ENCODE data around the gene HES3. TPM values are rescaled to one million over a fixed set of nuclear protein-coding genes. Genes with fewer than 3 reads are reported as not detected.

HES3 gene
- total RNA-seq, 1 experiment from 2014 or later, result not detected

GRCh38 chr1:6278263-6278662 lies 34.3 kb downstream of the HES3 start:
- ChIA-PET RAD21 (ENCODE audit: low non-redundant PET in 1 of 2, low total read pairs in 2 of 2, uncharacterized antibody in 2 of 2, unreplicated experiment in 2 of 2) (no interaction called here), POLR2A (no interaction called here), CTCF (no interaction called here)
- Histone ChIP-seq H3K36me3 (ENCODE audit: control insufficient read depth in 1 of 2, insufficient read depth in 2 of 2, low read length in 2 of 2) (no peaks in the 10 kb centered on the region; a peak in 1 of 4 replicates), H3K9me3 (ENCODE audit: control insufficient read depth in 1 of 2, insufficient read depth in 1 of 2, low read depth in 1 of 2, low read length in 2 of 2) (no peaks in the 10 kb centered on the region), H3K27ac (ENCODE audit: low read depth, low read length) (no peak overlapping the region), H3K4me3 (replicated peaks in 1 of 2; ENCODE audit: low read depth in 1 of 2, low read length in 2 of 2) (no peak overlapping the region), H4K20me1 (ENCODE audit: insufficient read depth) (no peaks in the 10 kb centered on the region), H3K27me3 (ENCODE audit: insufficient read depth, low read length) (no peaks in the 10 kb centered on the region), H3K9ac (ENCODE audit: low read length) (no peak overlapping the region), H3K9me2 (ENCODE audit: insufficient read depth) (no peaks in the 10 kb centered on the region), H2AFZ (ENCODE audit: low read depth, low read length, poor library complexity, severe bottlenecking) (no peak overlapping the region), H3K79me2 (ENCODE audit: insufficient read depth, low read length) (no peaks in the 10 kb centered on the region), H3K4me1 (ENCODE audit: control insufficient read depth in 1 of 2, insufficient read depth in 2 of 2, low read length in 2 of 2) (no peaks in the 10 kb centered on the region), H3K4me2 (ENCODE audit: low read length) (no peak overlapping the region)
- ATAC-seq, result no peak
- BruUV-seq (replicated peaks), result no TSS peak
- no peak for TF ChIP-seq SP1 (IDR thresholded peaks at IDR 0.05; ENCODE audit: low read depth)
- TF ChIP-seq ZBTB33 (IDR thresholded peaks at IDR 0.05; ENCODE audit: extremely low read depth, insufficient replicate concordance, low read length), result no peak
- intact Hi-C loops (cut with micrococcal nuclease), result no loop called here
- DNase-seq (ENCODE audit: low read depth, low spot score), result no peak

GRCh38 chr1:6279066-6279465 lies 35.1 kb downstream of the HES3 start:
- H3K4me2 ChIP-seq (ENCODE audit: low read length), result no peak overlapping the region
- ChIA-PET CTCF (no interaction called here), POLR2A (no interaction called here), RAD21 (ENCODE audit: low non-redundant PET in 1 of 2, low total read pairs in 2 of 2, uncharacterized antibody in 2 of 2, unreplicated experiment in 2 of 2) (no interaction called here)
- DNase-seq (ENCODE audit: low read depth, low spot score) (no peak), ATAC-seq (no peak)
- no peaks in the 10 kb centered on the region for H4K20me1 ChIP-seq (ENCODE audit: insufficient read depth)
- no peaks in the 10 kb centered on the region for H3K4me1 ChIP-seq (ENCODE audit: control insufficient read depth in 1 of 2, insufficient read depth in 2 of 2, low read length in 2 of 2)
- no peaks in the 10 kb centered on the region for H3K9me2 ChIP-seq (ENCODE audit: insufficient read depth)
- no peaks in the 10 kb centered on the region for H3K79me2 ChIP-seq (ENCODE audit: insufficient read depth, low read length)
- intact Hi-C loops (cut with micrococcal nuclease), result no loop called here
- no peak overlapping the region for H3K9ac ChIP-seq (ENCODE audit: low read length)
- no peaks in the 10 kb centered on the region for H3K27me3 ChIP-seq (ENCODE audit: insufficient read depth, low read length)
- H3K9me3 ChIP-seq (ENCODE audit: control insufficient read depth in 1 of 2, insufficient read depth in 1 of 2, low read depth in 1 of 2, low read length in 2 of 2), result no peaks in the 10 kb centered on the region
- H3K4me3 ChIP-seq (replicated peaks in 1 of 2; ENCODE audit: low read depth in 1 of 2, low read length in 2 of 2), result no peak overlapping the region
- no peaks in the 10 kb centered on the region; a peak in 1 of 4 replicates for H3K36me3 ChIP-seq (ENCODE audit: control insufficient read depth in 1 of 2, insufficient read depth in 2 of 2, low read length in 2 of 2)
- no TSS peak for BruUV-seq (replicated peaks)
- H2AFZ ChIP-seq (ENCODE audit: low read depth, low read length, poor library complexity, severe bottlenecking), result no peak overlapping the region
- no peak overlapping the region for H3K27ac ChIP-seq (ENCODE audit: low read depth, low read length)
- TF ChIP-seq CEBPB (IDR thresholded peaks at IDR 0.05; ENCODE audit: low read depth) (no peak), EGR1 (IDR thresholded peaks at IDR 0.05; ENCODE audit: low read depth) (no peak), SRF (IDR thresholded peaks at IDR 0.05; ENCODE audit: low read depth) (no peak), YY1 (IDR thresholded peaks at IDR 0.05; ENCODE audit: extremely low read depth, insufficient replicate concordance, low read depth, low read length) (no peak), RAD21 (IDR thresholded peaks at IDR 0.05; ENCODE audit: low read depth) (no peak), EZH2phosphoT487 (IDR thresholded peaks at IDR 0.05; ENCODE audit: borderline replicate concordance) (no peak), SIN3A (IDR thresholded peaks at IDR 0.05; ENCODE audit: low read depth) (no peak), ZBTB33 (IDR thresholded peaks at IDR 0.05; ENCODE audit: extremely low read depth, insufficient replicate concordance, low read length) (no peak), SP1 (IDR thresholded peaks at IDR 0.05; ENCODE audit: low read depth) (no peak), CBX3 (IDR thresholded peaks at IDR 0.05; ENCODE audit: low read depth) (no peak), ZFX (IDR thresholded peaks at IDR 0.05) (no peak), JUND (IDR thresholded peaks at IDR 0.05) (no peak), CTCF (IDR thresholded peaks at IDR 0.05 in 2 of 3, conservative IDR thresholded peaks at IDR 0.05 in 1 of 3; ENCODE audit: borderline replicate concordance in 1 of 3, insufficient read depth in 1 of 3, low read depth in 2 of 3, low read length in 2 of 3) (no peak), MAX (IDR thresholded peaks at IDR 0.05) (no peak), EZH2 (IDR thresholded peaks at IDR 0.05) (no peak)
